H1 (cell line): ENCODE data around the gene MYO9A. TPM values are rescaled to one million over a fixed set of nuclear protein-coding genes. Genes with fewer than 3 reads are reported as not detected.

Experiments
- BRCA1 ChIP-seq: IDR thresholded peaks from 2 replicates; pipeline ENCODE4 v1.6.1; 2012; ENCODE audit warnings: low read depth, low read length, improper control_type of control experiment
- HDAC2 ChIP-seq, 2 experiments: fragments of 300-600 bp in 1 of 2; sonication (generic) in 1 of 2; IDR thresholded peaks; 2 replicates each; pipeline ENCODE4 v1.6.1; 2011 to 2012; ENCODE audit warnings: low read depth in 2 of 2, low read length in 2 of 2, mild to moderate bottlenecking in 2 of 2, moderate library complexity in 2 of 2, borderline replicate concordance in 1 of 2, inconsistent platforms in 1 of 2
- JUN ChIP-seq: IDR thresholded peaks from 2 replicates; pipeline ENCODE4 v1.6.1; 2011; ENCODE audit warnings: low read depth, mild to moderate bottlenecking, improper control_type of control experiment, low read length
- POLR2AphosphoS5 ChIP-seq: IDR thresholded peaks from 2 replicates; pipeline ENCODE4 v1.6.1; 2011; ENCODE audit warnings: low read depth, low read length
- RAD21 ChIP-seq, 2 experiments: IDR thresholded peaks in 1 of 2; conservative IDR thresholded peaks in 1 of 2; 2 replicates each; pipeline ENCODE4 v1.6.1; 2011; ENCODE audit warnings: low read depth in 2 of 2, low read length in 2 of 2, improper control_type of control experiment in 1 of 2, inconsistent platforms in 1 of 2, mild to moderate bottlenecking in 1 of 2, moderate library complexity in 1 of 2
- SIN3A ChIP-seq, 2 experiments: IDR thresholded peaks in 1 of 2; conservative IDR thresholded peaks in 1 of 2; 2 replicates each; pipeline ENCODE4 v1.6.1; 2011 to 2012; ENCODE audit warnings: low read length in 2 of 2, improper control_type of control experiment in 1 of 2, low read depth in 1 of 2, mild to moderate bottlenecking in 1 of 2
- YY1 ChIP-seq: IDR thresholded peaks from 2 replicates; pipeline ENCODE4 v1.6.1; 2011; ENCODE audit warnings: low read depth, mild to moderate bottlenecking, low read length
- ZNF274 ChIP-seq: IDR thresholded peaks from 2 replicates; pipeline ENCODE4 v1.7.0; 2012; ENCODE audit warnings: low read length, borderline replicate concordance; ENCODE audit errors: extremely low read depth
- polyA plus RNA-seq, 7 experiments: library from polyadenylated mRNA; depleted of rRNA in 3 of 7; stranded (reverse) in 5 of 7; unstranded in 2 of 7; fragments of >200 nt in 5 of 7; fragments of 200-250 nt in 2 of 7; gene quantifications; 1 replicate in 5 of 7; 2 replicates in 1 of 7; 4 replicates in 1 of 7; pipeline versions ENCODE4 v1.2.1 to v1.2.3, GENCODE V29; 2011 to 2013; ENCODE audit warnings: missing spikeins in 2 of 7, mixed read lengths in 2 of 7
- total RNA-seq: library from RNA; stranded (reverse); fragmentation: NEBNext Ultra II Directional; extraction: Animal tissue kit (Norgen Biotek cat#: 25700); gene quantifications from 2 replicates; pipeline ENCODE4 v1.2.1, GENCODE V29; 2021

The MYO9A gene
- total and polyA plus RNA-seq, 2 of the 8 experiments (the other 6 are each of a cell fraction or from before 2014, with no cell fraction given) = 3.9 to 26.0 TPM

GRCh38 chr15:72118017-72118978 is at the start of gene MYO9A, which contains the start of gene SENP8 (continued):
- TF ChIP-seq POLR2AphosphoS5 (peak; percentile 96), YY1 (no peak), ZNF274 (no peak), HDAC2 (IDR thresholded peaks at IDR 0.05; ENCODE audit: borderline replicate concordance in 1 of 2, low read depth in 2 of 2, low read length in 2 of 2) (no peak), SIN3A (conservative IDR thresholded peaks at IDR 0.05 in 1 of 2, IDR thresholded peaks at IDR 0.05 in 1 of 2; ENCODE audit: low read depth in 1 of 2, low read length in 2 of 2) (peak in 1 of 2 experiments; percentile 52; a peak in 1 of 4 replicates), JUN (no peak), BRCA1 (no peak), RAD21 (IDR thresholded peaks at IDR 0.05 in 1 of 2, conservative IDR thresholded peaks at IDR 0.05 in 1 of 2; ENCODE audit: low read depth in 2 of 2, low read length in 2 of 2) (no peak)
